BLaER1 (cell line): Measurements from ENCODE around the gene ARL5C.

Experiments
- H3K27ac ChIP-seq: shearing (Covaris generic); formaldehyde crosslinking; 2 replicates; pipeline ENCODE4 v1.8.1; 2022
- H3K27me3 ChIP-seq: shearing (Covaris generic); formaldehyde crosslinking; 2 replicates; pipeline ENCODE4 v1.8.1; 2022
- H3K36me3 ChIP-seq: shearing (Covaris generic); formaldehyde crosslinking; 2 replicates; pipeline ENCODE4 v1.8.1; 2022
- H3K4me1 ChIP-seq: shearing (Covaris generic); formaldehyde crosslinking; 2 replicates; pipeline ENCODE4 v1.8.1; 2022
- H3K4me2 ChIP-seq: shearing (Covaris generic); formaldehyde crosslinking; 2 replicates; pipeline ENCODE4 v1.8.1; 2022
- H3K4me3 ChIP-seq: shearing (Covaris generic); formaldehyde crosslinking; 2 replicates; pipeline ENCODE4 v1.8.1; 2022
- H3K9ac ChIP-seq: shearing (Covaris generic); formaldehyde crosslinking; 2 replicates; pipeline ENCODE4 v1.8.1; 2022
- H3K9me3 ChIP-seq: shearing (Covaris generic); formaldehyde crosslinking; 2 replicates; pipeline ENCODE4 v1.8.1; 2022
- H4K20me1 ChIP-seq: shearing (Covaris generic); formaldehyde crosslinking; 2 replicates; pipeline ENCODE4 v1.8.1; 2022
- Cebpa-rat ChIP-seq: shearing (Covaris generic); IDR thresholded peaks from 2 replicates; pipeline ENCODE4 v1.8.1; 2022

Gene ARL5C

DNA sequence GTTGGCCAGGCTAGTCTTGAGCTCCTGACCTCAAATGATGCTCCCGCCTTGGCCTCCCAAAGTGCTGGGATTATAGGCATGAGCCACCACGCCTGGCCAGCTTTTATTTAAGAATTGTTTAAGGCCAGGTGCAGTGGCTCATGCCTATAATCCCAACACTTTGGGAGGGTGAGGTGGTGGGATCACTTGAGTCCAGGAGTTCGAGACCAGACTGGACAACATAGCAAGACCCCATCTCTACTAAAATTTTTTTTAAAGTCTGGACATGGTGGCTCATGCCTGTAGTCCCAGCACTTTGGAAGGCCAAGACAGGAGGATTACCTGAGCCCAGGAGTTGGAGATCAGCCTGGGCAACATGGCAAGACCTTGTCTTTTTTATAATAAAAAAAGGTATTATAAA, 19.7 kb downstream of the ARL5C start:
- peaks cover 13% of the 10 kb centered on the region for H3K4me1 ChIP-seq
- peaks cover 9% of the 10 kb centered on the region; the same call in 1 of the 2 replicates for H4K20me1 ChIP-seq
- H3K9me3 ChIP-seq, result 0 out of 2 replicates have a peak, but pooled peaks cover 2% of the 10 kb centered on the region
- no peak overlapping the region for H3K4me3 ChIP-seq
- H3K36me3 ChIP-seq, result no peaks in the 10 kb centered on the region
- no peak overlapping the region for H3K27ac ChIP-seq
- TF ChIP-seq Cebpa-rat, result no peak
- H3K27me3 ChIP-seq, result peaks cover 27% of the 10 kb centered on the region
- H3K4me2 ChIP-seq, result no peak overlapping the region
- no peak overlapping the region for H3K9ac ChIP-seq

GRCh38 chr17:39145143-39145542, 20.8 kb downstream of the ARL5C start:
- Histone ChIP-seq H3K27ac (no peak overlapping the region), H3K27me3 (peaks cover 16% of the 10 kb centered on the region), H3K4me2 (no peak overlapping the region), H4K20me1 (peaks cover under 1% of the 10 kb centered on the region; the same call in 1 of the 2 replicates), H3K9me3 (0 out of 2 replicates have a peak, but pooled peaks cover 6% of the 10 kb centered on the region), H3K4me3 (no peak overlapping the region), H3K4me1 (peaks cover 8% of the 10 kb centered on the region), H3K9ac (no peak overlapping the region), H3K36me3 (no peaks in the 10 kb centered on the region)
- TF ChIP-seq Cebpa-rat, result no peak

DNA sequence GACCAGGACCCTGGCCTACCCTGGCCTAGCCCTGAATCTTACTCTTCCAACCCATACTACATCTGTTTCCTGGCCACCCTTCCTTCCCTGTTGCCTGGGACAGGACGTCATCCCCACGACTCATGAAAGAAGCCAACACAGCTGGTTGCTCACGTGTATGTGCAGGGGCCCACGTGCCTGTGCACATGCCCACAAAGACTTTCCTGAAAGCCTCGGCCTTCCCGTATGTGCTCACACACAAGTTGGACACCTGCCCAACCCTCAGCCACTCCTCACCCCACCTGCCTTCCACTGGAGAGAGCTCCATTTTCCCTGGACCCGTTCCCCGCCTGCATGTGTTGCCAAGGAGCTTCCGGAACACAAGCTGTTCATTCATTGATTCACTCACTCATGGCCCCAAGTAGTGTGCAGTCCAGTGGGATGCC, 21.5 kb downstream of the ARL5C start:
- 0 out of 2 replicates have a peak, but pooled peaks cover 6% of the 10 kb centered on the region for H3K9me3 ChIP-seq
- H3K27ac ChIP-seq, result no peak overlapping the region
- no peaks in the 10 kb centered on the region for H3K36me3 ChIP-seq
- no peak overlapping the region for H3K9ac ChIP-seq
- H3K27me3 ChIP-seq, result peaks cover 9% of the 10 kb centered on the region
- peak overlapping the region; percentile 32; the same call in 1 of the 2 replicates for H3K4me2 ChIP-seq
- H3K4me3 ChIP-seq, result no peak overlapping the region
- TF ChIP-seq Cebpa-rat, result no peak
- H4K20me1 ChIP-seq, result no peaks in the 10 kb centered on the region
- peaks cover 8% of the 10 kb centered on the region for H3K4me1 ChIP-seq

GRCh38 chr17:39143552-39144093, 22.3 kb downstream of the ARL5C start:
- Histone ChIP-seq H3K4me1 (peaks cover 13% of the 10 kb centered on the region), H3K9me3 (0 out of 2 replicates have a peak, but pooled peaks cover 6% of the 10 kb centered on the region), H3K27ac (no peak overlapping the region), H3K4me2 (peak overlapping the region; percentile 32; the same call in 1 of the 2 replicates), H3K4me3 (no peak overlapping the region), H4K20me1 (no peaks in the 10 kb centered on the region), H3K36me3 (no peaks in the 10 kb centered on the region), H3K9ac (no peak overlapping the region), H3K27me3 (peaks cover under 1% of the 10 kb centered on the region)
- no peak for TF ChIP-seq Cebpa-rat

DNA sequence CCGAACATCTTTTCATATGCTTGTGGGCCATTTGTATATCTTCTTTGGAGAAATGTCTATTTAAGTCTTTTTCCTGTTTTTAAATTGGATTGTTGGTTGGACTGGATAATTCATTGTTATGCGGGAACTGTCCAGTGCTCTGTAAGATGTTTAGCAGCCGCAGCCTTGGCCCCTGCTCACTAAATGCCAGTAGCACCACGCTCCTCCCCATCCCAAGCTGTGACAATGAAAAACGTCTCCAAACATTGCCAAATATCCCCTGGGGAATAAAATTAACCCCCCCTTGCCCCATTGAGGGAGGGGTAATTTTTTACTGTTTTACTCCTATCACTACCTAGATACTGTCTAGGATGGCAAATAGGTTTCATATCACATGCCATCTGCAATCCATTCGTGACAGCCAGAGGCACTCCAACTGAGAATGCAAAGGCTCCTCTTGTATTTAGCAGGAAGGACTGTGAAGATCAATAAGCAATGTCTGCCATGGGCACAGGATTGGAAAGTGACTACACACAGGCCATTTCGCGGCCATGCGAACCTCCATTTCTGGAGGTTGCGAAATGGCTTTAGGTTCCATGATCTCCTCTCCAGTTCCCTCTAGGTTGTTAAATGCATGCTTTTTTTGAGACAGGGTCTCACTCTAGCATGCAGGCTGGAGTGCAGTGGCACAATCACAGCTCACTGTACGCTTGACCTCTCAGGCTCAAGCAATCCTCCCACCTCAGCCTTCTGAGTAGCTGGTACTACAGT, 23.9 kb downstream of the ARL5C start:
- no peaks in the 10 kb centered on the region for H3K27me3 ChIP-seq
- peaks cover 18% of the 10 kb centered on the region for H3K4me1 ChIP-seq
- no peak for TF ChIP-seq Cebpa-rat
- no peak overlapping the region for H3K4me3 ChIP-seq
- H4K20me1 ChIP-seq, result no peaks in the 10 kb centered on the region
- H3K36me3 ChIP-seq, result no peaks in the 10 kb centered on the region
- 0 out of 2 replicates have a peak, but pooled peaks cover 6% of the 10 kb centered on the region for H3K9me3 ChIP-seq
- no peak overlapping the region for H3K27ac ChIP-seq
- no peak overlapping the region for H3K4me2 ChIP-seq
- H3K9ac ChIP-seq, result no peak overlapping the region

- Histone ChIP-seq H3K9ac (no peak overlapping the region), H3K9me3 (0 out of 2 replicates have a peak, but pooled peaks cover 6% of the 10 kb centered on the region)
- TF ChIP-seq Cebpa-rat, result no peak
Observed at GRCh38 chr17:39141294-39141693, 24.7 kb downstream of the ARL5C start.

DNA sequence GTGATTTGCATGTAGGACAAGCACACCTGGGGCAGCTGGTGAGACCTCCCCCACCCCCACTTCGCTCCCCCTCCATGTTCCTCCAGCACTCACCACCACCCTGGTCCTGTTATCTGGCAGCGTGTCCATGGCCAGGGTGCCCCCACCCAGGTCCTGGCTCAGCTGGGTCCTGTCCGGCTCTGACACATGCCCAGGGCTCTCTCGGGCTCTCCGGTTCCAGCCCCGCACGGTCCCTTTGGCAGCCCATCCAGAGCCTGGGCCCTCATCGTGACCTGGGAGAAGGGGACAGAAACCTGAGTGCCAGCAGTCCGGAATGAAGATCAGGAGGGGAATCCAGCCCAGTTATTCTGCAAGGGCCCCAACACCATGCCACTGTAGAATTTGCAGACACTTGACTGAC, 26.4 kb downstream of the ARL5C start:
- H3K27me3 ChIP-seq, result no peaks in the 10 kb centered on the region
- no peak overlapping the region for H3K9ac ChIP-seq
- no peaks in the 10 kb centered on the region for H4K20me1 ChIP-seq
- H3K9me3 ChIP-seq, result 0 out of 2 replicates have a peak, but pooled peaks cover 6% of the 10 kb centered on the region
- no peak for TF ChIP-seq Cebpa-rat
- peaks cover 20% of the 10 kb centered on the region for H3K4me1 ChIP-seq
- H3K36me3 ChIP-seq, result no peaks in the 10 kb centered on the region
- H3K4me2 ChIP-seq, result no peak overlapping the region
- H3K4me3 ChIP-seq, result no peak overlapping the region
- H3K27ac ChIP-seq, result no peak overlapping the region

More at GRCh38 chr17:39141294-39141693, 24.7 kb downstream of the ARL5C start:
- no peaks in the 10 kb centered on the region for H3K27me3 ChIP-seq
- no peak overlapping the region for H3K4me3 ChIP-seq
- H3K36me3 ChIP-seq, result no peaks in the 10 kb centered on the region
- no peak overlapping the region for H3K27ac ChIP-seq
- peaks cover 18% of the 10 kb centered on the region for H3K4me1 ChIP-seq
- H4K20me1 ChIP-seq, result no peaks in the 10 kb centered on the region
- H3K4me2 ChIP-seq, result no peak overlapping the region

- H3K9me3 ChIP-seq, result 0 out of 2 replicates have a peak, but pooled peaks cover 6% of the 10 kb centered on the region
- no peak for TF ChIP-seq Cebpa-rat
- no peaks in the 10 kb centered on the region for H3K27me3 ChIP-seq
- H3K4me3 ChIP-seq, result no peak overlapping the region
- H3K27ac ChIP-seq, result no peak overlapping the region
- no peaks in the 10 kb centered on the region for H4K20me1 ChIP-seq
- peaks cover 20% of the 10 kb centered on the region for H3K4me1 ChIP-seq
- no peaks in the 10 kb centered on the region for H3K36me3 ChIP-seq
- H3K4me2 ChIP-seq, result no peak overlapping the region
- no peak overlapping the region for H3K9ac ChIP-seq
Observed at GRCh38 chr17:39139161-39139511, 26.8 kb downstream of the ARL5C start.

DNA sequence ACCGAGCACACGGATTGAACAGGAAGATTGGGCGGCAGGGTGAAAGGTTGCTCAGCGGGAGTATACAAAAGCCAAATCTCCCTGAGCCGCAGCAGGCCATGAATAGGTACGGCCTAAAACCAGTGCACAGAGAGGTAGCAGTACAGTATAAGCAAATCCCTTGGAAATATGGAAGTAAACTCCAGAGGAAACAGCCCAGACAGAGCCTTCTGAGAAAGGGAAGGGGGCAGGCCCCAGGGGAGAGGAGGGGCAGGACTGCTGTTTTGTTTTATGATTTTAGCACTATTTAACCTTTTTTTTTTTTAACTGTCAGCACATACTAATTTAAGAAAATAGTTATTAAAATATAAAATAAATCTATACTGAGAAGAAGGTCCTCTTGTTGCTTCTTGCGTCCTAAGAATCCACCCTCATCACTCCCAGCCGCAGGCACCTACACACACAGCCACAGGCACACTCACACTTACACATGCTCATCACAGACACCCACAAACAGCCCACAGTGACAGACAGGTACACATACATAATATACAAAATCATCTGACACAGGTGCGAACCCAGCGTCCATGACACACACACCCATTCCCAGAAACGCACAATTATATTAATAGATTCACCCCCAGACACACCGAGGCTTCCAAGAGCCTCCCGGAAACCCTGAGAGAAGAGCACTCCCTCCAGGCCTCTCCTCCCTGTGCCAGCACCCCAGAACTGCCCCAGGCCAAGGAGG, 27.4 kb downstream of the ARL5C start:
- Histone ChIP-seq H3K27me3 (no peaks in the 10 kb centered on the region), H3K36me3 (no peaks in the 10 kb centered on the region), H3K4me1 (peaks cover 19% of the 10 kb centered on the region; the same call in 1 of the 2 replicates), H4K20me1 (no peaks in the 10 kb centered on the region), H3K27ac (no peak overlapping the region), H3K9ac (no peak overlapping the region), H3K4me2 (no peak overlapping the region), H3K9me3 (0 out of 2 replicates have a peak, but pooled peaks cover 6% of the 10 kb centered on the region), H3K4me3 (no peak overlapping the region)
- no peak for TF ChIP-seq Cebpa-rat
